ENCODE results near the gene ZNHIT1. TPM values are rescaled to one million over a fixed set of nuclear protein-coding genes. Genes with fewer than 3 reads are reported as not detected.
"Not testable (repeated sequence)": the region's sequence is repeated elsewhere in the genome, so short reads cannot be mapped to it uniquely, and the experiment has no call there.

ZNHIT1 gene
- total and polyA plus RNA-seq, 2 donors, result 59.5 to 77.5 TPM

GRCh38 chr7:101177644-101178043, 40.3 kb upstream of the ZNHIT1 start:
- DNase-seq (ENCODE audit: extremely low spot score), result no peak
- Histone ChIP-seq H3K4me1 (ENCODE audit: insufficient read depth) (no peaks in the 10 kb centered on the region), H3K27ac (ENCODE audit: low read depth) (no peak overlapping the region), H3K36me3 (ENCODE audit: insufficient read depth) (no peaks in the 10 kb centered on the region), H3K4me3 (ENCODE audit: low read depth, low read length) (no peak overlapping the region)
- WGBS, result 55% methylated on average over 2 of the region's 2 CpGs

DNA sequence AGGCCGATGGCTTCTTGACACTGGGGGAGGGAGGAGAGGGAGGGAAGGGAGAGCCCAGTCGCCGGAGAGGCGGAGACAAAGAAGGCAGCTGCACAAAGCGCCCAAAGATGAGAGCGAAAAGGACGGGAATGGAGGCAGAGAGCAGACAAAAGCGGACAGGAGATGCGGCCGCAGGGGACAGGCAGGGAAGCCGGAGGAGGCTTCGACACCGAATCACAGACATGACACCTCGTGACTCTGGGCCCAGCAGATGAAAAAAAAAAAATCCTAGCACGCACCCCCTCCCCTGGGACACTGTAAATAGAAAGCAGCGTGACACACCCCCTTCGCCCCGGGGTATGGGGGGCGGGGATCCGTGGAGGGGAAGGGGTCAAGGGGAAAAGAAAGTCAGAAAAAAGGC, 38.8 kb upstream of the ZNHIT1 start:
- Histone ChIP-seq H3K4me1 (ENCODE audit: insufficient read depth) (no peaks in the 10 kb centered on the region), H3K4me3 (ENCODE audit: low read depth, low read length) (no peak overlapping the region), H3K27ac (ENCODE audit: low read depth) (no peak overlapping the region), H3K36me3 (ENCODE audit: insufficient read depth) (no peaks in the 10 kb centered on the region)
- no peak for DNase-seq (ENCODE audit: extremely low spot score)
- WGBS, result under 1% methylated on average over 20 of the region's 20 CpGs

DNA sequence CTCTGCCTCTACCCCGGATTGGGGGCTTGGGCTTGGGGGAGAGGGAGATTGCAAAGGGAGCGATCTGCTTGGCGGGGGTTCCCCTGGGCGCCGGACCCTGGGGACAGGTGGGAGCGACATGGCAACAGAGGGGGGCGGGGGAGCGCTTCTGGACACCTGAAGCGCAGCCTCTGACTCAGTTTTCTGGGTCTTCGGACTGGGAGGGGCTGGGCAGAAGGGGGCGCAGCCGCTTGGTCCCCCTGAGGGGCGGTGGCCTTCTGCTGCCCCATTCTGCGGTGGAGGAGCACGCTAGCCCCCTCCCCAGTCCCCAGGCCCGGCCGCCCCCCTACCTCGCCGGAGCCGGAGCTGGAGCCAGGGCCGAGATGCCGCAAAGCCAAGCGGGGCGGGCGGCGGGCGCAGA, 38.3 kb upstream of the ZNHIT1 start:
- DNase-seq (ENCODE audit: extremely low spot score), result no peak
- WGBS, result 3% methylated on average over 27 of the region's 27 CpGs
- Histone ChIP-seq H3K36me3 (ENCODE audit: insufficient read depth) (no peaks in the 10 kb centered on the region), H3K4me3 (ENCODE audit: low read depth, low read length) (peak overlapping the region; percentile 9), H3K27ac (ENCODE audit: low read depth) (no peak overlapping the region), H3K4me1 (ENCODE audit: insufficient read depth) (no peaks in the 10 kb centered on the region)

- peak within 1 kb of the TSS; percentile 9 for H3K4me3 ChIP-seq (ENCODE audit: low read depth, low read length)
- WGBS, result 2% methylated on average over 56 of the region's 56 CpGs
- no peak for DNase-seq (ENCODE audit: extremely low spot score)
- no peaks in the 10 kb centered on the region for H3K36me3 ChIP-seq (ENCODE audit: insufficient read depth)
- no peak within 1 kb of the TSS for H3K27ac ChIP-seq (ENCODE audit: low read depth)
- H3K4me1 ChIP-seq (ENCODE audit: insufficient read depth), result no peaks in the 10 kb centered on the region
Measured at GRCh38 chr7:101180130-101180755, 37.7 kb upstream of the ZNHIT1 start, which contains the start of gene NAT16. Gene NAT16, minus strand, starts transcription at chr7:101180293. Its CDS starts 5,486 bp downstream, at chr7:101174807.

GRCh38 chr7:101185258-101185839, 32.6 kb upstream of the ZNHIT1 start:
- Histone ChIP-seq H3K4me3 (ENCODE audit: low read depth, low read length) (no peak overlapping the region), H3K36me3 (ENCODE audit: insufficient read depth) (no peaks in the 10 kb centered on the region), H3K4me1 (ENCODE audit: insufficient read depth) (no peaks in the 10 kb centered on the region), H3K27ac (ENCODE audit: low read depth) (no peak overlapping the region)
- WGBS, result 47% methylated on average over 5 of the region's 5 CpGs
- no peak for DNase-seq (ENCODE audit: extremely low spot score)

DNA sequence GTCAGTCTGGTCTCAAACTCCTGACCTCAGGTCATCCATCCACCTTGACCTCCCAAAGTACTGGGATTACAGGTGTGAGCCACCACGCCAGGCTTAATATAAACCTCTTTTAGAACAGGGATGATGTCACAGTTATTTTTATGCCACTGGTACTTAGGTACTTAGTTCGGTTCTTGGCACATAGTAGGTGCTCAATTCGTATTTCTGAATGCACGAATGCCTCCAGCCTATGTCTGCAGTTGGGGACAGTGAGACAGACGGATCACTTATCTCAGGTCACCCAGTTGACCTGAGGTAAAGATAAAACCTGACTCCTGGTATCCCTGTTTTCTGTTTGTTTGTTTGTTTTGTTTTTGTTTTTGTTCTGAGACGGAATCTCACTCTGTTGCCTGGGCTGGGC, 31.8 kb upstream of the ZNHIT1 start:
- no peak overlapping the region for H3K4me3 ChIP-seq (ENCODE audit: low read depth, low read length)
- DNase-seq (ENCODE audit: extremely low spot score), result no peak
- WGBS, result 66% methylated on average over 6 of the region's 6 CpGs
- no peaks in the 10 kb centered on the region for H3K4me1 ChIP-seq (ENCODE audit: insufficient read depth)
- no peaks in the 10 kb centered on the region for H3K36me3 ChIP-seq (ENCODE audit: insufficient read depth)
- H3K27ac ChIP-seq (ENCODE audit: low read depth), result no peak overlapping the region

GRCh38 chr7:101186844-101187428, 31.0 kb upstream of the ZNHIT1 start:
- H3K36me3 ChIP-seq (ENCODE audit: insufficient read depth), result no peaks in the 10 kb centered on the region
- H3K4me1 ChIP-seq (ENCODE audit: insufficient read depth), result no peaks in the 10 kb centered on the region
- whole genome bisulfite sequencing, result 84% methylated on average over 4 of the region's 4 CpGs
- no peak overlapping the region for H3K4me3 ChIP-seq (ENCODE audit: low read depth, low read length)
- no peak for DNase-seq (ENCODE audit: extremely low spot score)
- no peak overlapping the region for H3K27ac ChIP-seq (ENCODE audit: low read depth)

DNA sequence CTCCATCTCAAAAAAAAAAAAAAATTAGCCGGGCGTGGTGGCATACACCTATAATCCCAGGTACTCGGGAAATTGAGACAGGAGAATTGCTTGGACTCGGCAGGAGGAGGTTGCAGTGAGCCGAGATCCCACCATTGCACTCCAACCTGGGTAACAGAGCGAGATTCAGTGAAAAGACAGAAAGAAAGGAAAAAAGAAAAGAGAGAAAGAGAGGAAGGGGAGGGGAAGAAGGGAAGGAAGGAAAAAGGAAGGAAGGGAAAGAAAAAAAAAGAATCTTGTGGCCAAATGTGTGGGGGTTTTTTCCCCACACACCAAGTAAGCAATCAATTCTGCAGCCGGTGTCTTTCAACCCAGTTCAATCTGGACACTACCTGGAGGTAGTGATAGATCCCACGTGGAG, 28.9 kb upstream of the ZNHIT1 start:
- H3K36me3 ChIP-seq (ENCODE audit: insufficient read depth), result no peaks in the 10 kb centered on the region
- DNase-seq (ENCODE audit: extremely low spot score), result no peak
- H3K4me3 ChIP-seq (ENCODE audit: low read depth, low read length), result no peak overlapping the region
- no peaks in the 10 kb centered on the region for H3K4me1 ChIP-seq (ENCODE audit: insufficient read depth)
- no peak overlapping the region for H3K27ac ChIP-seq (ENCODE audit: low read depth)
- 85% methylated on average over 8 of the region's 8 CpGs for WGBS

DNA sequence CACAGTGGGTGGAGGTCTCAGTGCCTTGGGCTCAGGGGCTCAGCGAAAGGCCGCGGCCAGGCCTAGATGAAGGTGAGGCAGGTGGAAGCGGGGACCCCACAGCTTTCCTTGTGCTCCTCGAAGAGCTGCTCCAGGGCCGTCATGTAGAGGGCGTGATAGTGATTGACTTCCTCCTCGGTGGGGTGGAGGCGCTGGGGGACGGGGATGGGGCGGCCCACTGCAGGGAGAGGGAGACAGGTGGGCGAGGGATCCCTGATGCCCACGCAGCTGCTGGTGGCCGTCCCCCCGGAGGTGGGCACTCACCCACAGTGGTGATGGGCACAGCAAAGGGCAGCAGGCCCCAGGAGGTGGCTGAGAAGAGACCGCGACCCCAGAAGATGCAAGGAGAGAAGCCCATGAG, 22.1 kb upstream of the ZNHIT1 start:
- no peak for DNase-seq (ENCODE audit: extremely low spot score)
- Histone ChIP-seq H3K36me3 (ENCODE audit: insufficient read depth) (no peaks in the 10 kb centered on the region), H3K27ac (ENCODE audit: low read depth) (no peak overlapping the region), H3K4me1 (ENCODE audit: insufficient read depth) (no peaks in the 10 kb centered on the region), H3K4me3 (ENCODE audit: low read depth, low read length) (no peak overlapping the region)
- WGBS, result 86% methylated on average over 17 of the region's 17 CpGs

- Histone ChIP-seq H3K36me3 (ENCODE audit: insufficient read depth) (no peaks in the 10 kb centered on the region), H3K4me1 (ENCODE audit: insufficient read depth) (peaks cover 2% of the 10 kb centered on the region), H3K4me3 (ENCODE audit: low read depth, low read length) (no peak overlapping the region), H3K27ac (ENCODE audit: low read depth) (no peak overlapping the region)
- DNase-seq (ENCODE audit: extremely low spot score), result no peak
- WGBS, result 70% methylated on average over 21 of the region's 21 CpGs
Measured at GRCh38 chr7:101197991-101198390, 20.0 kb upstream of the ZNHIT1 start.

- 64% methylated on average over 14 of the region's 14 CpGs for WGBS
- DNase-seq (ENCODE audit: extremely low spot score), result no peak
- peaks cover 2% of the 10 kb centered on the region for H3K4me1 ChIP-seq (ENCODE audit: insufficient read depth)
Measured at GRCh38 chr7:101198476-101198875, 19.5 kb upstream of the ZNHIT1 start.

GRCh38 chr7:101199522-101199921, 18.4 kb upstream of the ZNHIT1 start:
- H3K4me3 ChIP-seq (ENCODE audit: low read depth, low read length); H3K4me1 ChIP-seq (ENCODE audit: insufficient read depth); DNase-seq (ENCODE audit: extremely low spot score); H3K27ac ChIP-seq (ENCODE audit: low read depth); H3K36me3 ChIP-seq (ENCODE audit: insufficient read depth): not testable (repeated sequence)
- 92% methylated on average over 10 of the region's 10 CpGs for WGBS

More at GRCh38 chr7:101198476-101198875, 19.5 kb upstream of the ZNHIT1 start:
- Histone ChIP-seq H3K4me3 (ENCODE audit: low read depth, low read length) (no peak overlapping the region), H3K27ac (ENCODE audit: low read depth) (no peak overlapping the region), H3K36me3 (ENCODE audit: insufficient read depth) (no peaks in the 10 kb centered on the region)

DNA sequence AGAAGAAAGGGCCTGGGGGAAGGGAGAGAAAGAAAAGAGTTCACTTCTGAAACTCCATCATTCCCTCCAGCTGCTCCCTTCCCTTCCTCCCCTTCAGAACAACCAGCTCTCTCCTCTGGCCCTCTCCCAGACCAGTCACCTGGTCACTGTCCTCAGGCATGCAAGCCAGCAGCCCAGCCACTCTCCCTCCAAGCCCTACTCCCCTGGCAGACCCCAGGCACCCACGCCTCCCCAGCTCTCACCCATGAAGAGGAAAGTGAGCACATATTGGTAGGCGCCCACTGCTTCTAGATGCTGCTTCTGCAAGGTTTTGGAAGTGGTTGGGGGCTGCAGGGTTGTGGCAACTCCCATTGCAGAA, 17.5 kb upstream of the ZNHIT1 start:
- Histone ChIP-seq H3K36me3 (ENCODE audit: insufficient read depth) (no peaks in the 10 kb centered on the region), H3K27ac (ENCODE audit: low read depth) (no peak overlapping the region), H3K4me3 (ENCODE audit: low read depth, low read length) (no peak overlapping the region), H3K4me1 (ENCODE audit: insufficient read depth) (peaks cover 2% of the 10 kb centered on the region)
- no peak for DNase-seq (ENCODE audit: extremely low spot score)
- 64% methylated on average over 2 of the region's 2 CpGs for WGBS

- no peak within 1 kb of the TSS for H3K4me3 ChIP-seq (ENCODE audit: low read depth, low read length)
- 31% methylated on average over 21 of the region's 21 CpGs for WGBS
Measured at GRCh38 chr7:101200862-101201599, 16.9 kb upstream of the ZNHIT1 start, which contains the start of gene MOGAT3. Gene MOGAT3, minus strand, starts transcription at chr7:101201036. Its CDS starts 182 bp downstream, at chr7:101200854.

More at GRCh38 chr7:101200862-101201599, 16.9 kb upstream of the ZNHIT1 start, which contains the start of gene MOGAT3:
- Histone ChIP-seq H3K27ac (ENCODE audit: low read depth) (no peak within 1 kb of the TSS), H3K36me3 (ENCODE audit: insufficient read depth) (no peaks in the 10 kb centered on the region), H3K4me1 (ENCODE audit: insufficient read depth) (peaks cover 2% of the 10 kb centered on the region)
- DNase-seq (ENCODE audit: extremely low spot score), result no peak

Data from urinary bladder (tissue), 4 donors.